CD4-positive, alpha-beta memory T cell (primary cell): ENCODE measurements around the gene PLXNA4. TPM values are rescaled to one million over a fixed set of nuclear protein-coding genes. Genes with fewer than 3 reads are reported as not detected.

Source experiments
- CTCF ChIA-PET: fragments of 350-600 bp; sonication (Branson Sonifier 250); formaldehyde crosslinking; loops from one replicate; lab custom pipeline; 2021; ENCODE audit warnings: inconsistent platforms; ENCODE audit not compliant: partially characterized antibody; lab: Charles Lee
- POLR2A ChIA-PET: fragments of 350-600 bp; sonication (Branson Sonifier 250); formaldehyde crosslinking; loops from one replicate; lab custom pipeline; 2021; ENCODE audit not compliant: partially characterized antibody; lab: Charles Lee
- DNase-seq, 5 donors: peaks; one replicate each; pipeline versions ENCODE4 v3.0.0 to v3.0.0-alpha.2; 2020 to 2022; ENCODE audit warnings: mixed read lengths in 1 of 5
- H3K27ac ChIP-seq: one replicate; pipeline ENCODE4 v1.7.0; 2013; ENCODE audit warnings: low read depth, low read length
- H3K27me3 ChIP-seq: 2 replicates; pipeline ENCODE4 v1.7.0; 2013; ENCODE audit warnings: mild to moderate bottlenecking, low read length, moderate library complexity; ENCODE audit not compliant: insufficient read depth
- H3K36me3 ChIP-seq: 2 replicates; pipeline ENCODE4 v1.7.0; 2013; ENCODE audit warnings: mild to moderate bottlenecking, low read length, moderate library complexity; ENCODE audit not compliant: insufficient read depth
- H3K4me1 ChIP-seq: 2 replicates; pipeline ENCODE4 v1.7.0; 2013; ENCODE audit warnings: mild to moderate bottlenecking, low read length, moderate library complexity; ENCODE audit not compliant: insufficient read depth
- H3K4me3 ChIP-seq, 2 donors: one replicate each; pipeline ENCODE4 v1.7.0; 2013; ENCODE audit warnings: low read length in 2 of 2, mild to moderate bottlenecking in 1 of 2
- H3K9me3 ChIP-seq, 2 donors: one replicate each; pipeline ENCODE4 v1.7.0; 2013; ENCODE audit warnings: low read length in 2 of 2, control low read depth in 1 of 2; ENCODE audit not compliant: control insufficient read depth in 1 of 2
- H3K27ac Mint-ChIP-seq, 7 donors: one replicate each; pipeline ENCODE4 v1.8.0; 2020 to 2021; ENCODE audit warnings: mixed read lengths in 7 of 7, mild to moderate bottlenecking in 6 of 7, inconsistent platforms in 3 of 7, moderate library complexity in 3 of 7
- H3K27me3 Mint-ChIP-seq, 2 donors: one replicate each; pipeline ENCODE4 v1.8.0; 2020 to 2021; ENCODE audit warnings: mixed read lengths in 2 of 2
- H3K36me3 Mint-ChIP-seq, 2 donors: one replicate each; pipeline ENCODE4 v1.8.0; 2020 to 2021; ENCODE audit warnings: mixed read lengths in 2 of 2, inconsistent platforms in 1 of 2, mild to moderate bottlenecking in 1 of 2
- H3K4me1 Mint-ChIP-seq, 4 donors: one replicate each; pipeline ENCODE4 v1.8.0; 2020 to 2021; ENCODE audit warnings: mixed read lengths in 4 of 4, mild to moderate bottlenecking in 1 of 4
- H3K4me3 Mint-ChIP-seq, 8 donors: one replicate each; pipeline ENCODE4 v1.8.0; 2020 to 2021; ENCODE audit warnings: mixed read lengths in 8 of 8, mild to moderate bottlenecking in 7 of 8, moderate library complexity in 6 of 8, inconsistent platforms in 3 of 8
- H3K9me3 Mint-ChIP-seq, 8 donors: one replicate each; pipeline ENCODE4 v1.8.0; 2020 to 2021; ENCODE audit warnings: mixed read lengths in 8 of 8, mild to moderate bottlenecking in 5 of 8, inconsistent platforms in 3 of 8, moderate library complexity in 1 of 8
- intact Hi-C: fragments of 100-400 bp; cut with micrococcal nuclease; formaldehyde crosslinking; loops from one replicate; pipeline ENCODE4 v1.15.1; 2023
- polyA plus RNA-seq, 2 donors: library from polyadenylated mRNA; unstranded; fragments of 300-500 nt; fragmentation: Illumina TruSeq; gene quantifications; one replicate each; pipeline ENCODE4 v1.2.3, GENCODE V29; 2021
- total RNA-seq, 2 experiments: library from RNA; stranded (reverse); gene quantifications; one replicate each; pipeline ENCODE4 v1.2.3, GENCODE V29; 2021

The PLXNA4 gene
- total and polyA plus RNA-seq, 4 experiments from 2014 or later, result 0.06 to 0.94 (median 0.58) TPM

- Histone ChIP-seq H3K9me3 (no peaks in the 10 kb centered on the region), H3K27me3 (no peaks in the 10 kb centered on the region), H3K36me3 (no peaks in the 10 kb centered on the region), H3K4me1 (no peaks in the 10 kb centered on the region), H3K4me3 (no peak overlapping the region), H3K27ac (no peak overlapping the region)
- ChIA-PET POLR2A (no interaction called here), CTCF (no interaction called here)
- Mint-ChIP-seq H3K9me3 (peaks cover 0 to 3% (median 0%) of the 10 kb centered on the region in 8 donors), H3K27ac (no peak overlapping the region), H3K4me3 (no peak overlapping the region), H3K4me1 (no peaks in the 10 kb centered on the region), H3K27me3 (peaks cover 1 to 3% of the 10 kb centered on the region in 2 donors), H3K36me3 (no peaks in the 10 kb centered on the region)
- no peak for DNase-seq
- intact Hi-C loops, result no loop called here
These were observed 435.2 kb downstream of the PLXNA4 start for GRCh38 chr7:132141109-132141508.

DNA sequence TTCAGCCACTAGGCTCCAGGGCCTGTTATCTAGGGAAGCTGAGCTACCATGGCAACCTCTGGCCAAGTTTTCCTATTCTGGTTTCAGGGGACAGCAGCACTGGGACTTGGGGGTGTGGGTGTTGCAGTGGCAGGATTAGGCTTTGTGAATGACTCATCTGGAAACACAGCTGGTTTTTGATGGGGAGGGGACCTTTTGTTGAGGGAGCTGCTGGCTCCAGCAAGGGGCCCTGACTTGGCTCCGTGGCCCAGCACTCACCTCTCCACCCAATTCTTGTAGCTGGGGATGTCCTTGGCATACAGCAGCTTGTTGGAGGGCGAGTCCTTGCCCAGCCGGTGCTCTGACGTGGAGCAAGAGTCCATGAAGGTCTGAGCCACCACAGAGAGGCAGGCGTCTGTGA is 435.9 kb downstream of the PLXNA4 start:
- intact Hi-C loops, result no loop called here
- Histone ChIP-seq H3K27me3 (no peaks in the 10 kb centered on the region), H3K4me1 (no peaks in the 10 kb centered on the region), H3K27ac (no peak overlapping the region), H3K36me3 (no peaks in the 10 kb centered on the region), H3K4me3 (no peak overlapping the region), H3K9me3 (no peaks in the 10 kb centered on the region)
- H3K4me3 Mint-ChIP-seq, result no peak overlapping the region
- peaks cover 0 to 3% (median 0%) of the 10 kb centered on the region in 8 donors for H3K9me3 Mint-ChIP-seq
- DNase-seq, result no peak
- H3K27ac Mint-ChIP-seq, result no peak overlapping the region
- POLR2A ChIA-PET, result no interaction called here
- CTCF ChIA-PET, result no interaction called here
- no peaks in the 10 kb centered on the region for H3K36me3 Mint-ChIP-seq
- H3K4me1 Mint-ChIP-seq, result no peaks in the 10 kb centered on the region
- H3K27me3 Mint-ChIP-seq, result peaks cover under 1 to 3% of the 10 kb centered on the region in 2 donors

- H3K9me3 Mint-ChIP-seq, result peaks cover 0 to 2% (median 0%) of the 10 kb centered on the region in 8 donors
- H3K4me3 ChIP-seq, result no peak overlapping the region
- no peaks in the 10 kb centered on the region for H3K9me3 ChIP-seq
- H3K4me1 ChIP-seq, result no peaks in the 10 kb centered on the region
- H3K4me3 Mint-ChIP-seq, result no peak overlapping the region
- no peaks in the 10 kb centered on the region for H3K36me3 ChIP-seq
- H3K4me1 Mint-ChIP-seq, result no peaks in the 10 kb centered on the region
- no peaks in the 10 kb centered on the region for H3K36me3 Mint-ChIP-seq
- H3K27me3 Mint-ChIP-seq, result peaks cover 0 to 3% of the 10 kb centered on the region in 2 donors
- POLR2A ChIA-PET, result no interaction called here
- CTCF ChIA-PET, result no interaction called here
- DNase-seq, result no peak
- intact Hi-C loops, result no loop called here
- H3K27ac ChIP-seq, result no peak overlapping the region
- no peak overlapping the region for H3K27ac Mint-ChIP-seq
- H3K27me3 ChIP-seq, result no peaks in the 10 kb centered on the region
These were observed 437.5 kb downstream of the PLXNA4 start for GRCh38 chr7:132138817-132139216.

DNA sequence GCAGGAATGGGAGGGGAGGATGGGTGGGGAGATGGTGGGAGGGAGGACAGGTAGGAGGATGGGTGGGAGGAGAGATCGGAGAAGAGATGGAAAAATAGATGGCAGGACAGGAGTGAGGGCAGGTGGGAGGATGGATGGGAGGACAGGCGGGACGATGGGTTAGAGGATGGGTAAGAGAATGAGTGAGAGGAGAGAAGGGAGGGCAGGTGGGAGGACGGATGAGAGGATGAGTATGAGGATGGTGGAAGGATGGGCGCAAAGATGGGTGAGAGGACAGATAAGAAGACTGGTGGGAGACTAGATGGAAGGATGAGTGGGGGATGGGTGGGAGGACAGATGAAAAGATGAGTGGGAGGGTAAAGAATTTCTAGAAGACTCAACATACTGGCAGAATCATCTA is 438.6 kb downstream of the PLXNA4 start:
- Mint-ChIP-seq H3K4me1 (no peaks in the 10 kb centered on the region), H3K4me3 (no peak overlapping the region), H3K27ac (no peak overlapping the region), H3K9me3 (peaks cover 0 to 2% (median 0%) of the 10 kb centered on the region in 8 donors), H3K27me3 (peaks cover 0 to 3% of the 10 kb centered on the region in 2 donors), H3K36me3 (no peaks in the 10 kb centered on the region)
- H3K4me3 ChIP-seq, result no peak overlapping the region
- no peaks in the 10 kb centered on the region for H3K9me3 ChIP-seq
- H3K27me3 ChIP-seq, result no peaks in the 10 kb centered on the region
- H3K36me3 ChIP-seq, result no peaks in the 10 kb centered on the region
- CTCF ChIA-PET, result no interaction called here
- POLR2A ChIA-PET, result no interaction called here
- no peaks in the 10 kb centered on the region for H3K4me1 ChIP-seq
- DNase-seq, result no peak
- intact Hi-C loops, result no loop called here
- no peak overlapping the region for H3K27ac ChIP-seq

- Mint-ChIP-seq H3K27me3 (peaks cover 0 to 3% of the 10 kb centered on the region in 2 donors), H3K27ac (no peak overlapping the region), H3K9me3 (peaks cover 0 to 2% (median 0%) of the 10 kb centered on the region in 8 donors), H3K36me3 (no peaks in the 10 kb centered on the region), H3K4me1 (no peaks in the 10 kb centered on the region), H3K4me3 (no peak overlapping the region)
- Histone ChIP-seq H3K4me1 (no peaks in the 10 kb centered on the region), H3K27me3 (no peaks in the 10 kb centered on the region), H3K4me3 (no peak overlapping the region), H3K27ac (no peak overlapping the region), H3K36me3 (no peaks in the 10 kb centered on the region), H3K9me3 (no peaks in the 10 kb centered on the region)
- ChIA-PET CTCF (no interaction called here), POLR2A (no interaction called here)
- no peak for DNase-seq
- intact Hi-C loops, result no loop called here
These were observed 440.4 kb downstream of the PLXNA4 start for GRCh38 chr7:132135746-132136385.

- Histone ChIP-seq H3K4me3 (no peak overlapping the region), H3K9me3 (no peaks in the 10 kb centered on the region), H3K36me3 (no peaks in the 10 kb centered on the region), H3K27me3 (no peaks in the 10 kb centered on the region), H3K4me1 (no peaks in the 10 kb centered on the region), H3K27ac (no peak overlapping the region)
- no peak for DNase-seq
- H3K4me3 Mint-ChIP-seq, result no peak overlapping the region
- intact Hi-C loops, result no loop called here
- no peaks in the 10 kb centered on the region for H3K36me3 Mint-ChIP-seq
- ChIA-PET CTCF (no interaction called here), POLR2A (no interaction called here)
- peaks cover 0 to 2% (median 0%) of the 10 kb centered on the region in 8 donors for H3K9me3 Mint-ChIP-seq
- no peak overlapping the region for H3K27ac Mint-ChIP-seq
- H3K27me3 Mint-ChIP-seq, result peaks cover 1 to 2% of the 10 kb centered on the region in 2 donors
- no peaks in the 10 kb centered on the region for H3K4me1 Mint-ChIP-seq
These were observed 441.3 kb downstream of the PLXNA4 start for GRCh38 chr7:132134814-132135445.

DNA sequence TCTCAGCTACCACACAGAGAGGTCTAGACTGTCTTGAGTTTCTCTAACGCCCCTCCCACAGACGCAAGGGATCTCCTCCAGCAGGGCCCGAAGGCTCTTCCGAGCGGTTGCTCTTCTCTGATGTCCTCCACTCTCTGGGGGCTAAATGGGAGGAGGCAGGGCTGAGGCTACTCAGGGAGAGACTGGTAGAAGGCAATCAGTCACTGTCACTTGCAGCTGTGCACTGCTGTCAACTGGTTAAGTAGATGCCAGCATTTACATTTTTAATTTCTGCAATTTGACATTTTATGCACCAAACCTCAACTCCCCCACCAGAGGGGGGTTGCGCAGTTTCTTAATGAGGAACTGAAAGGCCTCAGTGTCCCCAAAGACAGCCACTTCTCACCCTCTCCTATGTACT is 442.8 kb downstream of the PLXNA4 start:
- CTCF ChIA-PET, result no interaction called here
- H3K4me1 ChIP-seq, result no peaks in the 10 kb centered on the region
- intact Hi-C loops, result no loop called here

More for the DNA sequence above, 442.8 kb downstream of the PLXNA4 start:
- Mint-ChIP-seq H3K27ac (no peak overlapping the region), H3K4me1 (no peaks in the 10 kb centered on the region), H3K36me3 (no peaks in the 10 kb centered on the region), H3K9me3 (peaks cover 0 to 2% (median 0%) of the 10 kb centered on the region in 8 donors), H3K4me3 (no peak overlapping the region), H3K27me3 (peaks cover 1 to 2% of the 10 kb centered on the region in 2 donors)
- no peaks in the 10 kb centered on the region for H3K27me3 ChIP-seq
- no peak for DNase-seq
- H3K36me3 ChIP-seq, result no peaks in the 10 kb centered on the region
- POLR2A ChIA-PET, result no interaction called here
- H3K9me3 ChIP-seq, result no peaks in the 10 kb centered on the region
- H3K4me3 ChIP-seq, result no peak overlapping the region
- no peak overlapping the region for H3K27ac ChIP-seq
